A673 (cell line): ENCODE data around the gene KLHDC4. TPM values are rescaled to one million over a fixed set of nuclear protein-coding genes. Genes with fewer than 3 reads are reported as not detected.

Experiments used
- BruUV-seq: library from RNA; stranded (reverse); fragments of 400-500 nt; replicated peaks from 2 replicates; lab custom pipeline; 2021; lab: Mats Ljungman, UMichigan
- CTCF ChIA-PET: fragments of 300-600 bp; sonication (Branson Sonifier 250); formaldehyde crosslinking; loops from one replicate; lab custom pipeline; 2022; ENCODE audit warnings: antibody characterized with exemption; lab: Charles Lee
- POLR2A ChIA-PET: fragments of 300-600 bp; sonication (Branson Sonifier 250); formaldehyde crosslinking; loops from one replicate; lab custom pipeline; 2022; ENCODE audit warnings: antibody characterized with exemption; ENCODE audit not compliant: low non-redundant PET; lab: Charles Lee
- DNase-seq: peaks from one replicate; pipeline ENCODE4 v3.0.0-alpha.2; 2015; ENCODE audit warnings: low spot score
- H3K27ac ChIP-seq: fragments of 200-600 bp; sonication (generic); 2 replicates; pipeline ENCODE4 v1.5.1; 2016; ENCODE audit warnings: mixed run types, low read depth, mild to moderate bottlenecking, mixed read lengths, antibody characterized with exemption, low read length; ENCODE audit not compliant: poor library complexity, severe bottlenecking
- H3K27me3 ChIP-seq: fragments of 200-600 bp; sonication (generic); replicated peaks from 2 replicates; pipeline ENCODE4 v1.6.1; 2017; ENCODE audit warnings: mixed run types, low read depth, mild to moderate bottlenecking, mixed read lengths, antibody characterized with exemption, low read length; ENCODE audit not compliant: insufficient read depth, poor library complexity
- H3K36me3 ChIP-seq: fragments of 200-600 bp; sonication (generic); 2 replicates; pipeline ENCODE4 v1.6.1; 2016; ENCODE audit warnings: mixed run types, mild to moderate bottlenecking, mixed read lengths, antibody characterized with exemption, low read length; ENCODE audit not compliant: insufficient read depth, poor library complexity, severe bottlenecking
- H3K4me1 ChIP-seq: fragments of 200-600 bp; sonication (generic); 2 replicates; pipeline ENCODE4 v1.6.1; 2017; ENCODE audit warnings: mixed run types, mild to moderate bottlenecking, mixed read lengths, antibody characterized with exemption, low read length; ENCODE audit not compliant: insufficient read depth, poor library complexity, severe bottlenecking
- H3K4me3 ChIP-seq: fragments of 200-600 bp; sonication (generic); 2 replicates; pipeline ENCODE4 v1.5.1; 2016; ENCODE audit warnings: low read depth, mixed run types, mild to moderate bottlenecking, mixed read lengths, low read length; ENCODE audit not compliant: poor library complexity, severe bottlenecking
- H3K9me3 ChIP-seq: fragments of 200-600 bp; sonication (generic); 2 replicates; pipeline ENCODE4 v1.6.1; 2016; ENCODE audit warnings: mixed run types, low read depth, mild to moderate bottlenecking, mixed read lengths, antibody characterized with exemption, low read length; ENCODE audit not compliant: poor library complexity, severe bottlenecking
- CTCF ChIP-seq: fragments of 300-800, 200-600 bp; sonication (generic); conservative IDR thresholded peaks from 2 replicates; pipeline ENCODE4 v1.5.1; 2017; ENCODE audit warnings: low read depth, mild to moderate bottlenecking, antibody characterized with exemption, low read length, moderate library complexity, mixed read lengths
- EZH2 ChIP-seq: fragments of 200-600 bp; sonication (generic); IDR thresholded peaks from 2 replicates; pipeline ENCODE4 v1.6.1; 2017; ENCODE audit warnings: borderline replicate concordance, low read depth, mild to moderate bottlenecking, mixed read lengths, antibody characterized with exemption, low read length; ENCODE audit not compliant: poor library complexity, severe bottlenecking
- intact Hi-C: fragments of 100-400 bp; cut with micrococcal nuclease; formaldehyde crosslinking; loops from one replicate; pipeline ENCODE4 v1.10.0; 2022; ENCODE audit not compliant: unreplicated experiment
- total RNA-seq: library from RNA; stranded (reverse); gene quantifications from 2 replicates; pipeline ENCODE4 v1.2.3, GENCODE V29; 2021

Gene KLHDC4
- total RNA-seq, 1 experiment from 2014 or later, result 86.6 TPM

GRCh38 chr16:87671715-87672270, 94.0 kb downstream of the KLHDC4 start:
- Histone ChIP-seq H3K27ac (no peak overlapping the region), H3K36me3 (no peaks in the 10 kb centered on the region), H3K4me3 (no peak overlapping the region), H3K9me3 (no peaks in the 10 kb centered on the region), H3K27me3 (no peaks in the 10 kb centered on the region), H3K4me1 (no peaks in the 10 kb centered on the region)
- ChIA-PET CTCF (no interaction called here), POLR2A (no interaction called here)
- no peak for DNase-seq
- intact Hi-C loops, result no loop called here
- BruUV-seq, result no TSS peak
- no peak for TF ChIP-seq CTCF
- TF ChIP-seq EZH2, result no peak

- H3K9me3 ChIP-seq, result no peaks in the 10 kb centered on the region
- no peaks in the 10 kb centered on the region for H3K36me3 ChIP-seq
- TF ChIP-seq EZH2 (no peak), CTCF (no peak)
- BruUV-seq, result no TSS peak
- H3K4me3 ChIP-seq, result no peak overlapping the region
- DNase-seq, result no peak
- intact Hi-C loops, result no loop called here
- no peaks in the 10 kb centered on the region for H3K27me3 ChIP-seq
- CTCF ChIA-PET, result no interaction called here
- H3K4me1 ChIP-seq, result no peaks in the 10 kb centered on the region
- POLR2A ChIA-PET, result no interaction called here
- no peak overlapping the region for H3K27ac ChIP-seq
Observed at GRCh38 chr16:87671221-87671620, 94.6 kb downstream of the KLHDC4 start.

GRCh38 chr16:87669672-87670071, 96.1 kb downstream of the KLHDC4 start:
- no peak overlapping the region for H3K4me3 ChIP-seq
- ChIA-PET POLR2A (no interaction called here), CTCF (no interaction called here)
- H3K4me1 ChIP-seq, result no peaks in the 10 kb centered on the region
- H3K27me3 ChIP-seq, result no peaks in the 10 kb centered on the region
- TF ChIP-seq EZH2, result no peak
- no peak for TF ChIP-seq CTCF
- DNase-seq, result no peak
- intact Hi-C loops, result no loop called here
- no peak overlapping the region for H3K27ac ChIP-seq
- H3K36me3 ChIP-seq, result no peaks in the 10 kb centered on the region
- H3K9me3 ChIP-seq, result no peaks in the 10 kb centered on the region
- BruUV-seq, result no TSS peak
